HepG2 (cell line): ENCODE results near the gene METTL1. TPM values are rescaled to one million over a fixed set of nuclear protein-coding genes. Genes with fewer than 3 reads are reported as not detected.

Source experiments
- ATAC-seq: fragments of 200-7000 bp; cut with Tn5 transposase; 3 replicates; pipeline ENCODE4 v1.9.1; 2020; ENCODE audit warnings: mild to moderate bottlenecking, moderate library complexity
- BruUV-seq: library from RNA; stranded (reverse); fragments of 400-500 nt; replicated peaks from 2 replicates; lab custom pipeline; 2021; lab: Mats Ljungman, UMichigan
- CTCF ChIA-PET: fragments of 300-600 bp; formaldehyde crosslinking; extraction: SDS; loops from one replicate; lab custom pipeline; 2021; ENCODE audit warnings: low total read pairs, inconsistent platforms, low intra/inter-chr PET ratio; lab: Yijun Ruan, JAX
- POLR2A ChIA-PET: fragments of 350-600 bp; sonication (Branson Sonifier 250); formaldehyde crosslinking; loops from one replicate; lab custom pipeline; 2020; ENCODE audit warnings: antibody characterized with exemption, inconsistent platforms; lab: Yijun Ruan, JAX
- DNase-seq: peaks from one replicate; pipeline ENCODE4 v3.0.0-alpha.2; 2015; ENCODE audit warnings: low spot score
- FAIRE-seq: peaks from 3 replicates; lab custom pipeline; 2011; peaks lifted over from hg19 to GRCh38; lab: Jason Lieb, UNC
- H2AFZ ChIP-seq: one replicate; pipeline ENCODE4 v1.6.1; 2011; ENCODE audit warnings: low read length, inconsistent platforms
- H3K27ac ChIP-seq: fragments of 300-600 bp; 3 replicates; pipeline ENCODE4 v1.8.0; 2011; ENCODE audit warnings: mixed run types, mild to moderate bottlenecking, mixed read lengths, low read length, inconsistent platforms; ENCODE audit not compliant: insufficient read depth; ENCODE audit errors: extremely low read length
- H3K27me3 ChIP-seq, 2 experiments: fragments of 200-600 bp in 1 of 2; 2 replicates in 1 of 2; 3 replicates in 1 of 2; pipeline versions ENCODE4 v1.6.0 to v1.8.0; 2011; ENCODE audit warnings: low read length in 2 of 2, mild to moderate bottlenecking in 2 of 2, moderate library complexity in 2 of 2, inconsistent platforms in 1 of 2; ENCODE audit not compliant: insufficient read depth in 2 of 2, control insufficient read depth in 1 of 2
- H3K36me3 ChIP-seq, 2 experiments: fragments of 200-600 bp in 1 of 2; replicated peaks in 1 of 2; 2 replicates in 1 of 2; 3 replicates in 1 of 2; pipeline versions ENCODE4 v1.5.1 to v1.8.0; 2011; ENCODE audit warnings: low read length in 2 of 2, inconsistent platforms in 1 of 2; ENCODE audit not compliant: insufficient read depth in 2 of 2, control insufficient read depth in 1 of 2
- H3K4me1 ChIP-seq: 2 replicates; pipeline ENCODE4 v1.5.1; 2012; ENCODE audit warnings: low read length, inconsistent platforms; ENCODE audit not compliant: insufficient read depth
- H3K4me2 ChIP-seq: 2 replicates; pipeline ENCODE4 v1.6.0; 2011; ENCODE audit warnings: low read depth, low read length, inconsistent platforms
- H3K4me3 ChIP-seq, 3 experiments: fragments of 200-600 bp in 1 of 3; sonication (generic), shearing (Covaris generic) in 1 of 3; replicated peaks in 1 of 3; 2 replicates each; pipeline ENCODE4 v1.5.1; 2011 to 2016; ENCODE audit warnings: low read length in 3 of 3, inconsistent platforms in 2 of 3, low read depth in 2 of 3, mild to moderate bottlenecking in 2 of 3, control low read depth in 1 of 3, mixed read lengths in 1 of 3; ENCODE audit not compliant: insufficient read depth in 1 of 3
- H3K79me2 ChIP-seq: one replicate; pipeline ENCODE4 v1.6.1; 2011; ENCODE audit warnings: low read length, inconsistent platforms; ENCODE audit not compliant: insufficient read depth
- H3K9ac ChIP-seq: 2 replicates; pipeline ENCODE4 v1.6.0; 2011; ENCODE audit warnings: mild to moderate bottlenecking, low read depth, low read length, inconsistent platforms; ENCODE audit not compliant: insufficient read depth
- H3K9me3 ChIP-seq: 2 replicates; pipeline ENCODE4 v1.5.1; 2012; ENCODE audit warnings: mild to moderate bottlenecking, low read length
- H4K20me1 ChIP-seq: 2 replicates; pipeline ENCODE4 v1.6.0; 2011; ENCODE audit warnings: inconsistent platforms, mild to moderate bottlenecking, low read length, moderate library complexity; ENCODE audit not compliant: insufficient read depth
- ARID5B ChIP-seq: IDR thresholded peaks from 2 replicates; pipeline ENCODE4 v1.4.0; 2020; ENCODE audit warnings: mild to moderate bottlenecking, missing genetic modification reagents
- ELF3 ChIP-seq: IDR thresholded peaks from 2 replicates; pipeline ENCODE4 v1.6.1; 2016; ENCODE audit warnings: missing genetic modification reagents, missing compliant biosample characterization
- HNF4A ChIP-seq: sonication (generic); formaldehyde crosslinking; IDR thresholded peaks from 2 replicates; pipeline ENCODE4 v1.4.0; 2020; ENCODE audit warnings: missing genetic modification reagents
- IRF1 ChIP-seq: sonication (generic); formaldehyde crosslinking; IDR thresholded peaks from 2 replicates; pipeline ENCODE4 v1.4.0; 2020; ENCODE audit warnings: low read depth, mild to moderate bottlenecking, missing genetic modification reagents
- MTF2 ChIP-seq: sonication (generic); formaldehyde crosslinking; IDR thresholded peaks from 2 replicates; pipeline ENCODE4 v1.5.0; 2020; ENCODE audit warnings: missing genetic modification reagents, borderline replicate concordance
- PRDM15 ChIP-seq: sonication (generic); formaldehyde crosslinking; IDR thresholded peaks from 2 replicates; pipeline ENCODE4 v1.4.0; 2020; ENCODE audit warnings: missing genetic modification reagents
- RFXANK ChIP-seq: IDR thresholded peaks from 2 replicates; pipeline ENCODE4 v1.6.1; 2016
- SMYD3 ChIP-seq: sonication (generic); formaldehyde crosslinking; IDR thresholded peaks from 2 replicates; pipeline ENCODE4 v1.8.1; 2023; ENCODE audit warnings: mild to moderate bottlenecking, missing genetic modification reagents
- THAP11 ChIP-seq: IDR thresholded peaks from 2 replicates; pipeline ENCODE4 v1.6.1; 2016; ENCODE audit warnings: missing biosample characterization, missing genetic modification reagents
- ZBTB7B ChIP-seq: sonication (generic); formaldehyde crosslinking; IDR thresholded peaks from 2 replicates; pipeline ENCODE4 v1.4.0; 2020; ENCODE audit warnings: missing genetic modification reagents
- ZEB1 ChIP-seq: IDR thresholded peaks from 2 replicates; pipeline ENCODE4 v1.6.1; 2012; ENCODE audit warnings: mild to moderate bottlenecking, low read depth, inconsistent platforms; ENCODE audit not compliant: insufficient replicate concordance
- ZFP36L2 ChIP-seq: sonication (generic); formaldehyde crosslinking; IDR thresholded peaks from 2 replicates; pipeline ENCODE4 v1.4.0; 2020; ENCODE audit warnings: missing genetic modification reagents
- ZFP82 ChIP-seq: sonication (generic); formaldehyde crosslinking; IDR thresholded peaks from 2 replicates; pipeline ENCODE4 v1.5.1; 2020; ENCODE audit warnings: mild to moderate bottlenecking, missing genetic modification reagents, borderline replicate concordance
- ZNF256 ChIP-seq: sonication (generic); formaldehyde crosslinking; conservative IDR thresholded peaks from 2 replicates; pipeline ENCODE4 v1.4.0; 2020; ENCODE audit warnings: missing genetic modification reagents
- ZNF382 ChIP-seq: sonication (generic); formaldehyde crosslinking; IDR thresholded peaks from 2 replicates; pipeline ENCODE4 v1.5.0; 2020; ENCODE audit warnings: missing genetic modification reagents, mild to moderate bottlenecking, borderline replicate concordance
- ZNF652 ChIP-seq: IDR thresholded peaks from 2 replicates; pipeline ENCODE4 v1.6.1; 2016; ENCODE audit warnings: low read depth, borderline replicate concordance
- ZSCAN20 ChIP-seq: sonication (generic); formaldehyde crosslinking; IDR thresholded peaks from 2 replicates; pipeline ENCODE4 v1.4.0; 2020; ENCODE audit warnings: missing genetic modification reagents, mild to moderate bottlenecking, borderline replicate concordance
- WGBS: methylation state at CpG from one replicate; pipeline ENCODE4 v1.1.6; 2017; ENCODE audit warnings: low lambda C conversion rate; 5-methylcytosine and 5-hydroxymethylcytosine counted together
- in situ Hi-C: cut with HindIII; loops from 2 replicates; pipeline ENCODE4 v1.10.0; 2017; ENCODE audit warnings: low pct_unique_long_range_greater_than_20kb; ENCODE audit not compliant: extremely low pct_ligation_motif_present
- intact Hi-C: fragments of 100-400 bp; cut with micrococcal nuclease; formaldehyde crosslinking; loops from one replicate; pipeline ENCODE4 v1.10.0; 2022; ENCODE audit not compliant: unreplicated experiment
- polyA plus RNA-seq, 8 experiments: library from polyadenylated mRNA; depleted of rRNA in 3 of 8; stranded (reverse) in 7 of 8; unstranded in 1 of 8; fragments of >200 nt; fragmentation: Illumina TruSeq in 4 of 8; extraction: Trizol in 4 of 8; gene quantifications; 2 replicates each; pipeline versions ENCODE4 v1.2.1 to v1.2.3, GENCODE V29; 2011 to 2016; ENCODE audit warnings: low read depth in 4 of 8, missing spikeins in 1 of 8, mixed read lengths in 1 of 8; ENCODE audit not compliant: insufficient read depth in 1 of 8
- total RNA-seq, 5 experiments: library from RNA; depleted of rRNA; stranded (reverse); fragments of >200 nt; fragmentation: Illumina TruSeq; extraction: Trizol; gene quantifications; 2 replicates each; pipeline ENCODE4 v1.2.3, GENCODE V29; 2016; ENCODE audit warnings: low read depth in 1 of 5

METTL1 gene
- total and polyA plus RNA-seq, 2 of the 13 experiments (the other 11 are each of a cell fraction or from before 2014, with no cell fraction given) = 34.7 to 36.9 TPM

- Histone ChIP-seq H3K9ac (no peak overlapping the region), H3K79me2 (peaks cover 3% of the 10 kb centered on the region), H3K4me2 (no peak overlapping the region), H2AFZ (no peak overlapping the region), H3K27me3 (no peaks in the 10 kb centered on the region), H3K4me1 (peaks cover 28% of the 10 kb centered on the region), H3K9me3 (no peaks in the 10 kb centered on the region), H3K4me3 (no peak overlapping the region), H3K27ac (no peak overlapping the region), H4K20me1 (0 out of 2 replicates have a peak, but pooled peaks cover 5% of the 10 kb centered on the region), H3K36me3 (no peaks in the 10 kb centered on the region; a peak in 1 of 5 replicates)
- CTCF ChIA-PET = interaction anchor here (2.3 kb wide), 1 partner anchor 147 kb away, joined by 10 read pairs; no protein-coding TSS in a partner anchor
- intact Hi-C loops = no loop called here
- POLR2A ChIA-PET = interaction anchor here (1.1 to 3.5 kb wide), 2 partner anchors 13 to 24 kb away, joined by 3 to 11 read pairs; partner anchors contain the start of genes EEF1AKMT3, METTL1 and TSFM
- FAIRE-seq (no peak), ATAC-seq (no peak), DNase-seq (no peak)
- TF ChIP-seq ARID5B (CRISPR knock-in tag) (no peak), HNF4A (CRISPR knock-in tag) (no peak), ZNF382 (CRISPR knock-in tag) (no peak), SMYD3 (CRISPR knock-in tag) (no peak), ZFP82 (CRISPR knock-in tag) (no peak), ZSCAN20 (CRISPR knock-in tag) (no peak), ELF3 (CRISPR knock-in tag) (no peak), ZEB1 (no peak), ZNF256 (CRISPR knock-in tag) (no peak), MTF2 (CRISPR knock-in tag) (no peak), ZFP36L2 (CRISPR knock-in tag) (no peak), THAP11 (CRISPR knock-in tag) (no peak), ZNF652 (no peak), RFXANK (CRISPR knock-in tag) (no peak), IRF1 (CRISPR knock-in tag) (no peak), PRDM15 (CRISPR knock-in tag) (no peak), ZBTB7B (CRISPR knock-in tag) (no peak)
- in situ Hi-C loops = no loop called here
- no TSS peak for BruUV-seq
- 92% methylated on average over 12 of the region's 25 CpGs for WGBS
These were observed 13.1 kb downstream of the METTL1 start for GRCh38 chr12:57758552-57759359.
